ENCODE data around the gene SLC25A42. TPM values are rescaled to one million over a fixed set of nuclear protein-coding genes. Genes with fewer than 3 reads are reported as not detected.
A peak's percentile ranks its signal among the peaks of the same experiment; 100 is the strongest.

SLC25A42 gene
- total RNA-seq, 1 experiment from 2014 or later, result 8.1 TPM

DNA sequence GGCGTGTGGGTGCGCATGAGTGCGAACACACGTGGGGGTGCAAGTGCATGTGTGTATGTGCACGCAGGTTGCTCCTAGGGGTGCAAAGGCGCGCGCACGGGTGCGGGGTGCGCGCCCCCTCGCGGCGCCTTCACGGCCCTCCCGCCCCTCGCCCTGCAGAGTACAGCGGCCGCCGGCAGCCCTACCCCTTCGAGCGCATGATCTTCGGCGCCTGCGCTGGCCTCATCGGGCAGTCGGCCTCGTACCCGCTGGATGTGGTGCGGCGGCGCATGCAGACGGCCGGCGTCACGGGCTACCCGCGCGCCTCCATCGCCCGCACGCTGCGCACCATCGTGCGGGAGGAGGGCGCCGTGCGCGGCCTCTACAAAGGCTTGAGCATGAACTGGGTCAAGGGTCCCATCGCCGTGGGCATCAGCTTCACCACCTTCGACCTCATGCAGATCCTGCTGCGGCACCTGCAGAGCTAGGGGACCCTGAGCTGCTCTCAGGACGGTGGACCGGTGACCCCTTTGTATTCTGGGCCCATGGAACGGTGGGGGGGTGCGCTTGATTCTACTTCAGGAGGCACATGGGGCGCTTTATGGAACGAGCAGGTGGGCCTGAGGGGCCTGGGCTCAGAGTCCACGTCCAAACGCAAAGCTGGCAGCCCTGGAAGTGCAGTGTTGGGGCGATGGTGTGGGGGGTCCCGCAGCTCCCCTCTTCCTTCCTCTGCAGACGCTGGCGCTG is 46.8 kb downstream of the SLC25A42 start (continued):
- TF ChIP-seq GTF2I (CRISPR knock-in tag; conservative IDR thresholded peaks at IDR 0.05) (no peak), HMGA2 (CRISPR knock-in tag; IDR thresholded peaks at IDR 0.05) (no peak), TP53 (CRISPR knock-in tag; IDR thresholded peaks at IDR 0.05) (peak; percentile 72; the same call in 1 of the 2 replicates), ZNF138 (CRISPR knock-in tag; conservative IDR thresholded peaks at IDR 0.05) (0 out of 2 replicates have a peak, but pooled peaks have one; percentile 53), ZNF416 (CRISPR knock-in tag; IDR thresholded peaks at IDR 0.05) (no peak), TEAD4 (CRISPR knock-in tag; IDR thresholded peaks at IDR 0.05) (peak; percentile 34; the same call in 1 of the 2 replicates), FOXK1 (CRISPR knock-in tag; IDR thresholded peaks at IDR 0.05) (0 out of 2 replicates have a peak, but pooled peaks have one; percentile 40), CREB1 (CRISPR knock-in tag; IDR thresholded peaks at IDR 0.05) (0 out of 2 replicates have a peak, but pooled peaks have one; percentile 66), KAT7 (CRISPR knock-in tag; IDR thresholded peaks at IDR 0.05; ENCODE audit: borderline replicate concordance) (0 out of 2 replicates have a peak, but pooled peaks have one; percentile 24), SP1 (CRISPR knock-in tag; conservative IDR thresholded peaks at IDR 0.05) (peak; percentile 50; the same call in 1 of the 2 replicates), ZNF423 (CRISPR knock-in tag; IDR thresholded peaks at IDR 0.05) (0 out of 2 replicates have a peak, but pooled peaks have one; percentile 3), FOXP4 (CRISPR knock-in tag; IDR thresholded peaks at IDR 0.05) (0 out of 2 replicates have a peak, but pooled peaks have one; percentile 63), CBFB (CRISPR knock-in tag; IDR thresholded peaks at IDR 0.05; ENCODE audit: low read depth) (peak; percentile 74; the same call in 1 of the 2 replicates), NFYB (CRISPR knock-in tag; conservative IDR thresholded peaks at IDR 0.05; ENCODE audit: low read depth) (no peak), ZNF671 (CRISPR knock-in tag; IDR thresholded peaks at IDR 0.05) (no peak), ARID4B (CRISPR knock-in tag; IDR thresholded peaks at IDR 0.05; ENCODE audit: borderline replicate concordance) (peak; percentile 61; the same call in 1 of the 2 replicates), TEAD1 (CRISPR knock-in tag; IDR thresholded peaks at IDR 0.05) (no peak; the same call in none of the 2 replicates)
- TF ChIP-seq, protein P1, sequence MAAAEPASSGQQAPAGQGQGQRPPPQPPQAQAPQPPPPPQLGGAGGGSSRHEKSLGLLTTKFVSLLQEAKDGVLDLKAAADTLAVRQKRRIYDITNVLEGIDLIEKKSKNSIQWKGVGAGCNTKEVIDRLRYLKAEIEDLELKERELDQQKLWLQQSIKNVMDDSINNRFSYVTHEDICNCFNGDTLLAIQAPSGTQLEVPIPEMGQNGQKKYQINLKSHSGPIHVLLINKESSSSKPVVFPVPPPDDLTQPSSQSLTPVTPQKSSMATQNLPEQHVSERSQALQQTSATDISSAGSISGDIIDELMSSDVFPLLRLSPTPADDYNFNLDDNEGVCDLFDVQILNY (CRISPR knock-in tag; IDR thresholded peaks at IDR 0.05), result peak; percentile 44; the same call in 1 of the 2 replicates
- TF ChIP-seq, protein P2, sequence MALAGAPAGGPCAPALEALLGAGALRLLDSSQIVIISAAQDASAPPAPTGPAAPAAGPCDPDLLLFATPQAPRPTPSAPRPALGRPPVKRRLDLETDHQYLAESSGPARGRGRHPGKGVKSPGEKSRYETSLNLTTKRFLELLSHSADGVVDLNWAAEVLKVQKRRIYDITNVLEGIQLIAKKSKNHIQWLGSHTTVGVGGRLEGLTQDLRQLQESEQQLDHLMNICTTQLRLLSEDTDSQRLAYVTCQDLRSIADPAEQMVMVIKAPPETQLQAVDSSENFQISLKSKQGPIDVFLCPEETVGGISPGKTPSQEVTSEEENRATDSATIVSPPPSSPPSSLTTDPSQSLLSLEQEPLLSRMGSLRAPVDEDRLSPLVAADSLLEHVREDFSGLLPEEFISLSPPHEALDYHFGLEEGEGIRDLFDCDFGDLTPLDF (CRISPR knock-in tag; IDR thresholded peaks at IDR 0.05), result peak; percentile 57; the same call in 1 of the 2 replicates
- TF ChIP-seq, protein P3, sequence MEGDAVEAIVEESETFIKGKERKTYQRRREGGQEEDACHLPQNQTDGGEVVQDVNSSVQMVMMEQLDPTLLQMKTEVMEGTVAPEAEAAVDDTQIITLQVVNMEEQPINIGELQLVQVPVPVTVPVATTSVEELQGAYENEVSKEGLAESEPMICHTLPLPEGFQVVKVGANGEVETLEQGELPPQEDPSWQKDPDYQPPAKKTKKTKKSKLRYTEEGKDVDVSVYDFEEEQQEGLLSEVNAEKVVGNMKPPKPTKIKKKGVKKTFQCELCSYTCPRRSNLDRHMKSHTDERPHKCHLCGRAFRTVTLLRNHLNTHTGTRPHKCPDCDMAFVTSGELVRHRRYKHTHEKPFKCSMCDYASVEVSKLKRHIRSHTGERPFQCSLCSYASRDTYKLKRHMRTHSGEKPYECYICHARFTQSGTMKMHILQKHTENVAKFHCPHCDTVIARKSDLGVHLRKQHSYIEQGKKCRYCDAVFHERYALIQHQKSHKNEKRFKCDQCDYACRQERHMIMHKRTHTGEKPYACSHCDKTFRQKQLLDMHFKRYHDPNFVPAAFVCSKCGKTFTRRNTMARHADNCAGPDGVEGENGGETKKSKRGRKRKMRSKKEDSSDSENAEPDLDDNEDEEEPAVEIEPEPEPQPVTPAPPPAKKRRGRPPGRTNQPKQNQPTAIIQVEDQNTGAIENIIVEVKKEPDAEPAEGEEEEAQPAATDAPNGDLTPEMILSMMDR (IDR thresholded peaks at IDR 0.05), result peak; percentile 22; the same call in 1 of the 2 replicates
- TF ChIP-seq, protein P4, sequence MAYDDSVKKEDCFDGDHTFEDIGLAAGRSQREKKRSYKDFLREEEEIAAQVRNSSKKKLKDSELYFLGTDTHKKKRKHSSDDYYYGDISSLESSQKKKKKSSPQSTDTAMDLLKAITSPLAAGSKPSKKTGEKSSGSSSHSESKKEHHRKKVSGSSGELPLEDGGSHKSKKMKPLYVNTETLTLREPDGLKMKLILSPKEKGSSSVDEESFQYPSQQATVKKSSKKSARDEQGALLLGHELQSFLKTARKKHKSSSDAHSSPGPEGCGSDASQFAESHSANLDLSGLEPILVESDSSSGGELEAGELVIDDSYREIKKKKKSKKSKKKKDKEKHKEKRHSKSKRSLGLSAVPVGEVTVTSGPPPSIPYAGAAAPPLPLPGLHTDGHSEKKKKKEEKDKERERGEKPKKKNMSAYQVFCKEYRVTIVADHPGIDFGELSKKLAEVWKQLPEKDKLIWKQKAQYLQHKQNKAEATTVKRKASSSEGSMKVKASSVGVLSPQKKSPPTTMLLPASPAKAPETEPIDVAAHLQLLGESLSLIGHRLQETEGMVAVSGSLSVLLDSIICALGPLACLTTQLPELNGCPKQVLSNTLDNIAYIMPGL (CRISPR knock-in tag; IDR thresholded peaks at IDR 0.05), result peak; percentile 84
- TF ChIP-seq, protein P5, sequence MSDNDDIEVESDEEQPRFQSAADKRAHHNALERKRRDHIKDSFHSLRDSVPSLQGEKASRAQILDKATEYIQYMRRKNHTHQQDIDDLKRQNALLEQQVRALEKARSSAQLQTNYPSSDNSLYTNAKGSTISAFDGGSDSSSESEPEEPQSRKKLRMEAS (CRISPR knock-in tag; IDR thresholded peaks at IDR 0.05), result peak; percentile 96
- TF ChIP-seq, protein P6, sequence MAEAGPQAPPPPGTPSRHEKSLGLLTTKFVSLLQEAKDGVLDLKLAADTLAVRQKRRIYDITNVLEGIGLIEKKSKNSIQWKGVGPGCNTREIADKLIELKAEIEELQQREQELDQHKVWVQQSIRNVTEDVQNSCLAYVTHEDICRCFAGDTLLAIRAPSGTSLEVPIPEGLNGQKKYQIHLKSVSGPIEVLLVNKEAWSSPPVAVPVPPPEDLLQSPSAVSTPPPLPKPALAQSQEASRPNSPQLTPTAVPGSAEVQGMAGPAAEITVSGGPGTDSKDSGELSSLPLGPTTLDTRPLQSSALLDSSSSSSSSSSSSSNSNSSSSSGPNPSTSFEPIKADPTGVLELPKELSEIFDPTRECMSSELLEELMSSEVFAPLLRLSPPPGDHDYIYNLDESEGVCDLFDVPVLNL (CRISPR knock-in tag; IDR thresholded peaks at IDR 0.05; ENCODE audit: borderline replicate concordance, low read depth), result no peak
